GM19328 (cell line): ENCODE measurements around the gene RRAGA.
"Not testable (repeated sequence)": the region's sequence is repeated elsewhere in the genome, so short reads cannot be mapped to it uniquely, and the experiment has no call there.

Experiments used
- ATAC-seq: cut with Tn5 transposase; IDR thresholded peaks from one replicate; pipeline ENCODE4 v1.9.1; 2021; ENCODE audit warnings: mild to moderate bottlenecking, moderate library complexity; ENCODE audit not compliant: unreplicated experiment

The RRAGA gene

DNA sequence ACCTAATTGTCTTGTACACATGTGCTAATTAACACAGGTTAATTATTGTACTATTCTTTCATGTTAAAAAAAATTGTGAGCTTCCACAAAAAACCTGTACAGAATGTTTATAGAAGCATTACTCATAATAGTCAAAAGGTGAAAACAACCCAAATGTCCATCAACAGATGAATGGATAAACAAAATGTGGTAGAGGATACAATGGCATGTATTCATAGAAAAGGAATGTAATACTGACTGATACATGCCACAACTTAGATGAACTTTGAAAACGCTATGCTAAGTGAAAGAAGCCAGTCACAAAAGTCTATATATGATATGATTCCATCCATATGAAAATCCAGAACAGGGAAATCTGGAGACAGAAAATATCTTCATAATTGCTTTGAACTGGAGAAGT, 25.6 kb downstream of the RRAGA start:
- no peak for ATAC-seq

GRCh38 chr9:19085295-19085694, 36.1 kb downstream of the RRAGA start:
- ATAC-seq, result no peak

GRCh38 chr9:19087106-19088000, 38.1 kb downstream of the RRAGA start:
- no peak for ATAC-seq

DNA sequence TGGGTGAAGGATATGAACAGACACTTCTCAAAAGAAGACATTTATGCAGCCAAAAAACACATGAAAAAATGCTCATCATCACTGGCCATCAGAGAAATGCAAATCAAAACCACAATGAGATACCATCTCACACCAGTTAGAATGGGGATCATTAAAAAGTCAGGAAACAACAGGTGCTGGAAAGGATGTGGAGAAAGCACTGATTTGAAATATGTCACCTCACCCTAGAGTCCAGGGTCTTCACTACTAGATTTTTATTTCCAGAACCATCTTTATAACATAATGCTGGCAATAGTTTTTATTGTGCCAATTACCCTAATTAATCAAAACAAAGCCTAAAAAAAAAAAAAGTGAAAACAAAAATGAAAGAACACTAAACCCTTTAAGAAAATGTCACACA, 48.2 kb downstream of the RRAGA start:
- ATAC-seq, result not testable (repeated sequence)
